IMR-90 (cell line): Measurements from ENCODE around the gene MYO9A. TPM values are rescaled to one million over a fixed set of nuclear protein-coding genes. Genes with fewer than 3 reads are reported as not detected.

Source experiments
- ATAC-seq: fragments of 200-7000 bp; cut with Tn5 transposase; 2 replicates; pipeline ENCODE4 v1.9.1; 2020; ENCODE audit warnings: low read depth, mild to moderate bottlenecking, moderate library complexity
- BruUV-seq: library from RNA; stranded (reverse); fragments of 400-500 nt; replicated peaks from 2 replicates; lab custom pipeline; 2021; lab: Mats Ljungman, UMichigan
- CTCF ChIA-PET: fragments of 300-600 bp; formaldehyde crosslinking; extraction: SDS; loops from one replicate; lab custom pipeline; 2021; ENCODE audit warnings: antibody characterized with exemption; lab: Yijun Ruan, JAX
- POLR2A ChIA-PET: fragments of 300-600 bp; sonication (Branson Sonifier 250); formaldehyde crosslinking; loops from one replicate; lab custom pipeline; 2022; ENCODE audit warnings: antibody characterized with exemption; ENCODE audit not compliant: unreplicated experiment; lab: Charles Lee
- DNase-seq: peaks from one replicate; pipeline ENCODE4 v3.0.0; 2013
- H2AFZ ChIP-seq: replicated peaks from 2 replicates; pipeline ENCODE3; 2013; ENCODE audit warnings: low read length, mild to moderate bottlenecking; ENCODE audit not compliant: poor library complexity
- H2AK5ac ChIP-seq: 2 replicates; pipeline ENCODE4 v1.6.1; 2013; ENCODE audit warnings: low read depth, low read length, inconsistent platforms
- H2AK9ac ChIP-seq: replicated peaks from 2 replicates; pipeline ENCODE3; 2013; ENCODE audit warnings: mild to moderate bottlenecking, low read depth, low read length, moderate library complexity; ENCODE audit not compliant: poor library complexity
- H2BK120ac ChIP-seq: 2 replicates; pipeline ENCODE4 v1.6.1; 2013; ENCODE audit warnings: low read depth, low read length, inconsistent platforms
- H2BK15ac ChIP-seq: 3 replicates; pipeline ENCODE4 v1.6.1; 2013; ENCODE audit warnings: low read depth, low read length, inconsistent platforms
- H2BK20ac ChIP-seq: 2 replicates; pipeline ENCODE4 v1.6.1; 2013; ENCODE audit warnings: low read depth, mild to moderate bottlenecking, inconsistent platforms, low read length, moderate library complexity
- H2BK5ac ChIP-seq: 2 replicates; pipeline ENCODE4 v1.6.1; 2013; ENCODE audit warnings: mild to moderate bottlenecking, low read depth, low read length, inconsistent platforms; ENCODE audit not compliant: poor library complexity, severe bottlenecking
- H3K14ac ChIP-seq: replicated peaks from 2 replicates; pipeline ENCODE4 v1.6.1; 2013; ENCODE audit warnings: low read depth, low read length, inconsistent platforms
- H3K18ac ChIP-seq: 2 replicates; pipeline ENCODE4 v1.6.1; 2013; ENCODE audit warnings: low read depth, low read length, control low read depth
- H3K23ac ChIP-seq: 2 replicates; pipeline ENCODE4 v1.6.1; 2013; ENCODE audit warnings: low read depth, low read length, inconsistent platforms
- H3K27ac ChIP-seq: 2 replicates; pipeline ENCODE4 v1.5.1; 2013; ENCODE audit warnings: mild to moderate bottlenecking, control low read depth, low read length; ENCODE audit not compliant: insufficient read depth
- H3K27me3 ChIP-seq: 2 replicates; pipeline ENCODE4 v1.6.1; 2013; ENCODE audit warnings: low read length; ENCODE audit not compliant: control insufficient read depth, insufficient read depth
- H3K36me3 ChIP-seq: 2 replicates; pipeline ENCODE4 v1.6.1; 2013; ENCODE audit warnings: low read length, mixed read lengths; ENCODE audit not compliant: control insufficient read depth, insufficient read depth
- H3K4ac ChIP-seq: 2 replicates; pipeline ENCODE4 v1.6.1; 2013; ENCODE audit warnings: low read depth, low read length, inconsistent platforms
- H3K4me1 ChIP-seq: 2 replicates; pipeline ENCODE4 v1.6.1; 2013; ENCODE audit warnings: low read length, mixed read lengths; ENCODE audit not compliant: control insufficient read depth, insufficient read depth
- H3K4me2 ChIP-seq: 2 replicates; pipeline ENCODE4 v1.6.1; 2013; ENCODE audit warnings: low read depth, mild to moderate bottlenecking, control low read depth, low read length, moderate library complexity
- H3K4me3 ChIP-seq: 2 replicates; pipeline ENCODE4 v1.5.1; 2013; ENCODE audit warnings: low read depth, mild to moderate bottlenecking, control low read depth, low read length, moderate library complexity; ENCODE audit not compliant: insufficient read depth
- H3K56ac ChIP-seq: 2 replicates; pipeline ENCODE4 v1.6.1; 2013; ENCODE audit warnings: low read length, inconsistent platforms; ENCODE audit not compliant: insufficient read depth; ENCODE audit errors: extremely low read depth
- H3K79me1 ChIP-seq, 2 experiments: 2 replicates each; pipeline ENCODE4 v1.6.1; 2013; ENCODE audit warnings: low read length in 2 of 2, inconsistent platforms in 1 of 2, low read depth in 1 of 2
- H3K9ac ChIP-seq: 2 replicates; pipeline ENCODE4 v1.6.1; 2013; ENCODE audit warnings: low read depth, low read length, control low read depth
- H3K9me1 ChIP-seq: 2 replicates; pipeline ENCODE4 v1.6.1; 2013; ENCODE audit warnings: low read length, inconsistent platforms; ENCODE audit not compliant: insufficient read depth
- H3K9me3 ChIP-seq: 2 replicates; pipeline ENCODE4 v1.6.1; 2013; ENCODE audit warnings: low read length; ENCODE audit not compliant: control insufficient read depth, insufficient read depth
- H4K20me1 ChIP-seq: 2 replicates; pipeline ENCODE4 v1.6.1; 2013; ENCODE audit warnings: low read length, inconsistent platforms; ENCODE audit not compliant: insufficient read depth
- H4K5ac ChIP-seq: 2 replicates; pipeline ENCODE4 v1.6.1; 2013; ENCODE audit warnings: mild to moderate bottlenecking, low read depth, low read length, control low read depth
- H4K8ac ChIP-seq, 2 experiments: 2 replicates each; pipeline ENCODE4 v1.6.1; 2013; ENCODE audit warnings: low read depth in 2 of 2, low read length in 2 of 2, control low read depth in 1 of 2, inconsistent platforms in 1 of 2
- H4K91ac ChIP-seq: 2 replicates; pipeline ENCODE4 v1.6.1; 2013; ENCODE audit warnings: low read depth, low read length, inconsistent platforms; ENCODE audit not compliant: insufficient read depth
- CEBPB ChIP-seq: IDR thresholded peaks from 2 replicates; pipeline ENCODE4 v1.6.1; 2012; ENCODE audit warnings: low read depth, low read length, improper control_type of control experiment
- ELK1 ChIP-seq: fragments of 150-350 bp; IDR thresholded peaks from 2 replicates; pipeline ENCODE4 v1.6.1; 2016; ENCODE audit warnings: low read depth, mild to moderate bottlenecking, low read length, moderate library complexity, borderline replicate concordance
- MAFK ChIP-seq: IDR thresholded peaks from 2 replicates; pipeline ENCODE4 v1.6.1; 2012; ENCODE audit warnings: low read depth, low read length, improper control_type of control experiment
- MAZ ChIP-seq: IDR thresholded peaks from 2 replicates; pipeline ENCODE4 v1.6.1; 2012; ENCODE audit warnings: low read depth, mild to moderate bottlenecking, low read length, improper control_type of control experiment, moderate library complexity, borderline replicate concordance
- NFE2L2 ChIP-seq: fragments of 150-350 bp; IDR thresholded peaks from 2 replicates; pipeline ENCODE4 v1.6.1; 2016; ENCODE audit warnings: low read depth, mild to moderate bottlenecking, low read length
- POLR2A ChIP-seq: IDR thresholded peaks from 2 replicates; pipeline ENCODE4 v1.6.1; 2012; ENCODE audit warnings: mild to moderate bottlenecking, low read depth, low read length
- RAD21 ChIP-seq: IDR thresholded peaks from 2 replicates; pipeline ENCODE4 v1.6.1; 2012; ENCODE audit warnings: low read length, improper control_type of control experiment
- RCOR1 ChIP-seq: IDR thresholded peaks from 2 replicates; pipeline ENCODE4 v1.6.1; 2012; ENCODE audit warnings: mild to moderate bottlenecking, low read length, improper control_type of control experiment; ENCODE audit not compliant: insufficient replicate concordance
- RFX5 ChIP-seq: IDR thresholded peaks from 2 replicates; pipeline ENCODE4 v1.8.0; 2012; ENCODE audit warnings: low read depth, mild to moderate bottlenecking, low read length, moderate library complexity
- SMC3 ChIP-seq: fragments of 150-350 bp; IDR thresholded peaks from 2 replicates; pipeline ENCODE4 v1.6.1; 2016; ENCODE audit warnings: low read depth, mild to moderate bottlenecking, antibody characterized with exemption, low read length, moderate library complexity
- WGBS, 2 experiments: methylation state at CpG; one replicate each; pipeline versions ENCODE4 v1.1.5 to v1.1.7; 2013; ENCODE audit warnings: missing lambda C conversion rate in 2 of 2; ENCODE audit not compliant: insufficient read length in 1 of 2; ENCODE audit errors: extremely low coverage in 2 of 2; 5-methylcytosine and 5-hydroxymethylcytosine counted together
- dilution Hi-C: fragments of 300-500 bp; cut with HindIII; formaldehyde crosslinking; loops from one replicate; pipeline ENCODE4 v1.14.3; 2018; ENCODE audit warnings: low sequenced_read_pairs; ENCODE audit not compliant: unreplicated experiment
- in situ Hi-C: fragments of 300-500 bp; cut with MboI; formaldehyde crosslinking; loops from 3 replicates; pipeline ENCODE4 v1.14.3; 2019; ENCODE audit warnings: low sequenced_read_pairs, inconsistent platforms, mixed read lengths
- intact Hi-C: fragments of 100-400 bp; cut with micrococcal nuclease; formaldehyde crosslinking; loops from 2 replicates; pipeline ENCODE4 v1.10.0; 2022
- polyA plus RNA-seq, 3 experiments: library from polyadenylated mRNA; depleted of rRNA; stranded (reverse); fragments of >200 nt; gene quantifications; 2 replicates each; pipeline ENCODE4 v1.2.3, GENCODE V29; 2012; ENCODE audit warnings: low replicate concordance in 1 of 3
- total RNA-seq: library from RNA; depleted of rRNA; stranded (reverse); fragments of >200 nt; gene quantifications from 2 replicates; pipeline ENCODE4 v1.2.3, GENCODE V29; 2012

MYO9A gene
- total and polyA plus RNA-seq, 2 of the 4 experiments (the other 2 are of a cell fraction) = 6.0 to 49.5 TPM

- dilution Hi-C loops (no loop called here), in situ Hi-C loops (no loop called here), intact Hi-C loops (no loop called here)
- BruUV-seq = no TSS peak
- H4K91ac ChIP-seq = no peak overlapping the region
- no peak overlapping the region for H2BK5ac ChIP-seq
- H3K14ac ChIP-seq = no peak overlapping the region
- no peaks in the 10 kb centered on the region for H3K9me3 ChIP-seq
- no peak overlapping the region for H2BK20ac ChIP-seq
- H2BK120ac ChIP-seq = no peak overlapping the region
- no peak for TF ChIP-seq RAD21
- no peak for TF ChIP-seq RFX5
- no peak for TF ChIP-seq SMC3
- TF ChIP-seq MAZ = no peak
- no peak for TF ChIP-seq RCOR1
- no peak for TF ChIP-seq CEBPB
- TF ChIP-seq MAFK = no peak
- TF ChIP-seq ELK1 = no peak
- no peak for TF ChIP-seq POLR2A
- TF ChIP-seq NFE2L2 = no peak
- POLR2A ChIA-PET = no interaction called here
- H2AK5ac ChIP-seq = no peak overlapping the region
- H3K18ac ChIP-seq = no peak overlapping the region
- H3K27me3 ChIP-seq = no peaks in the 10 kb centered on the region
- no peak overlapping the region for H2AFZ ChIP-seq
- H2BK15ac ChIP-seq = no peak overlapping the region
- ATAC-seq = peak; percentile 57
- H4K5ac ChIP-seq = no peak overlapping the region
- H3K4me1 ChIP-seq = no peaks in the 10 kb centered on the region
- no peak overlapping the region for H2AK9ac ChIP-seq
- no peak overlapping the region for H4K8ac ChIP-seq
- DNase-seq = peak; percentile 13
- no peak overlapping the region for H3K4ac ChIP-seq
- no peak overlapping the region for H3K27ac ChIP-seq
- H3K4me2 ChIP-seq = no peak overlapping the region
- H3K23ac ChIP-seq = no peak overlapping the region
- H4K20me1 ChIP-seq = peaks cover 11% of the 10 kb centered on the region; the same call in 1 of the 2 replicates
- WGBS, 2 experiments = no CpG with 5 or more reads among the region's 1 CpG
- no peak overlapping the region for H3K9ac ChIP-seq
- CTCF ChIA-PET = no interaction called here
- no peaks in the 10 kb centered on the region for H3K9me1 ChIP-seq
- H3K4me3 ChIP-seq = no peak overlapping the region
- peaks cover 19 to 24% of the 10 kb centered on the region in 2 experiments for H3K79me1 ChIP-seq
- H3K36me3 ChIP-seq = no peaks in the 10 kb centered on the region
- H3K56ac ChIP-seq = no peak overlapping the region
These were observed 40.0 kb downstream of the MYO9A start for GRCh38 chr15:72077950-72078349.
